HG02623 (cell line): ENCODE results near the gene UGCG.
A peak's percentile ranks its signal among the peaks of the same experiment; 100 is the strongest.
"Not testable (repeated sequence)": the region's sequence is repeated elsewhere in the genome, so short reads cannot be mapped to it uniquely, and the experiment has no call there.

Experiments
- ATAC-seq: cut with Tn5 transposase; IDR thresholded peaks from one replicate; pipeline ENCODE4 v1.9.1; 2021; ENCODE audit warnings: moderate library complexity; ENCODE audit not compliant: unreplicated experiment

UGCG gene

DNA sequence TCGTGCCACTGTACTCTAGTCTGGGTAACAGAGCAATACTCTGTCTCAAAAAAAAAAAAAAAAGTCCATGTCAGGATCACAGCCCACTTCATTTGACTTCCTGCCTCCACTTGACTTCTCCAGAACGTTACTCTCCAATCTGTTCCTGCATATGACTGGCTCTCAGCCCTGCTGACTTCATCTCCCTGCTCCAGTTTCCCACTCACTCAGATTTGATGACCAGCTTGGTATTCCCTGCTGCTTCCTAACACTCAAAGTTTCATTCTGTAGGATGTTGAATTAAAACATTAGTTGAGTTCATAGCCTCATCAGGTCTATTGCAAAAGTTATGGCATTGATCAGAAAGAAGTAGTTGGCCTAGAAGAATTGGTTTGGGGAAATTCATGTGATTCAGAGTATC lies 52.3 kb downstream of the UGCG start:
- no peak for ATAC-seq

DNA sequence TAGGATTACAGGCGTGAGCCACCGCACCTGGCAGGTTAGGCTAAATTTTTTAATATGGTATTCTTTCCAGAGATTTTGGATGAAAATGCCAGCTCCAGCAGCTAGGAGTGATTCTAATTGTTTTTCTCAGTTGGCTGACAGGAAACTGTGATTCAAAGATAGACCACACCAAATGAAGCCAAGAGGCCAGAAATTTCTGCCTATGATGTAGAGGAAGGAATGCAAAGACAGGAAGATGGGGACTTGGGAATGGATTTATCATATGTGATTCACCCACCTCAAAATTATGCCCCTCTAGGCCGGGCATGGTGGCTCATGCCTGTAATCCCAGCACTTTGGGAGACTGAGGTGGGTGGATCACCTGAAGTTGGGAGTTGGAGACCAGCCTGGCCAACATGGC lies 53.3 kb downstream of the UGCG start:
- no peak for ATAC-seq

DNA sequence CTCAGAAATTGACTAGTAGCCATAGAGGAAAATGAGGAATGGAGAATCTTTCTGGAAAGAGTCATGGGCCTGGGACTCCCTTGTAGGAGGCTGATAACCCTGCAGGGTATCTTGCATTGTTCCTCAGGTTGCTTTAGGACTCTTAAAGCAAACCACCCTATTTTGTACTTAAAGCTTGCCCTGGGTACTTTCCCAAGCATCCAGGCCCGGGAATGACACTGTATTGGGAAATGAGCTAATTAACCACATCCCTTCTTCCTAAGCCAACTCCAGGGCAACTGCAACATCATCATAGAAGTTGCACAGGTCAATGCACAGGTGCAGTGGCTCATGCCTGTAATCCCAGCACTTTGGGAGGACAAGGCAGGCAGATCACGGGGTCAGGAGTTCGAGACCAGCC lies 55.9 kb downstream of the UGCG start:
- ATAC-seq = no peak

DNA sequence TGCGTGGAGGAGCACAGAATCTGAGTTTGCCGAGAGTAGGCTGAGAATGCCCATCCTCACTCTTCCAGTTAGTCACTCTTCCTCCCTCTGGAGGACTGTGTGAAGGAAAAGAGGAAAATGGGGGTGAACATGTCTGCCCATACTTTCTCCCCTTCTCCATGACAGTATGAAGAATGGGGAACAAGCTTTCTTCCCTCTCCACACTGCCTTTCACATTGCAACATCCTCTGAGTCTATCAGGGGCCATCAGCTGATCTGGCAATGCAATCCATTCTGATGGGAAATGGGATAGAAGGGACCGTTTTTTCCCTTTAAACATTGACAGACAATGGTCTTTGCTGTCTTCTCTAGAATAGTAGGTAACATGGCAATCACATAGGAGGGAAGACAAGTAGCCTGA lies 56.8 kb downstream of the UGCG start:
- ATAC-seq = no peak

DNA sequence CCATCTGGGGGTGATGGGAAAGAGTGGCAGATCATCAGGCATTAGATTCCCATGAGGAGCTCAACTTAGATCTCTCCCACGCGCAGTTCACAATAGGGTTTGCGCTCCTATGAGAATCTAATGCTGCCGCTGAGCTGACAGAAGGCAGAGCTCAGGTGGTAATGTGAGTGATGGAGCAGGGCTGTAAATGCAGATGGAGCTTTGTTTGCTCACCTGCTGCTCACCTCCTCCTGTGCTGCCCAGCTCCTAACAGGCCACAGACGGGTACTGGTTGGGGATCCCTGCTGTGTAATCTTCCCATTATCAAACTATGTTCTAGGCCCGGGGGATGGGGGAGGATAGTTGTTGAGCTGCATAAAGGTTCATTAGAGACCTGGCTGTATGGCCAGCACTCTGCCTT lies 58.4 kb downstream of the UGCG start:
- ATAC-seq = no peak

DNA sequence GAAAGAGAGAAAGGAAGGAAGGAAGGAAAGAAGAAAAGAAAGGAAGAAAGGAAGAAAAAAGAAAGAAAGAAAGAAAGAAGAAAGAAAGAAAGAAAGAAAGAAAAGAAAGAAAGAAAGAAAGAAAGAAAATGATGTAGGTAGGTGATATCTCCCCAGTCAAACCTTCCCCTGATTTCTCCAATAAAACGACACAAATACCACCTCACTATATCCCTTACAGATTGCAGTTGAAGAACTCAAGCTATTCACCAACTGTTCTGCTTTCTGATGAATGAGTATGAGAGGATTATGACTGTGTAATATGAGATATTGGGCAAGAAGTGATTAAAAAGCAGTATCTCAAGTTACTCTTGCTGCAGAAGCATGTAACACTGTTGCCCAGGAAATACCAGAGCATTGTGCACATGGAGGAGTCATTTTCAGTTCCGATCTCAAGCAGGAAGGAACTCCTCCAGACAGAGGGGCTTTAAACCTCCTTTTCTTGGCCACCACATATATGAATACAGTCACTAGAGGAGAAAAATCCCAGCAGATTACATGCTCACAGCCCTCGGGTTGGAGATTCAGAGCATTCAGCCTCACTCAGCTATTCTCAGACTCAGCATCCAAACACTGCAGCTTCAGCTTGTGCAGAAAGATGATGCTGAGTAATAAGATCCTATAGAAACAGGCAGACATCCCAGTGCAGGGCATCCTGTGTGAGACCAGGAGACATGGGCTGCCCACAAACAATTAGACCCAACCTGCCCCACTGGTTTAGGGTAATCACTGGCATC lies 61.4 kb downstream of the UGCG start:
- ATAC-seq = no peak

DNA sequence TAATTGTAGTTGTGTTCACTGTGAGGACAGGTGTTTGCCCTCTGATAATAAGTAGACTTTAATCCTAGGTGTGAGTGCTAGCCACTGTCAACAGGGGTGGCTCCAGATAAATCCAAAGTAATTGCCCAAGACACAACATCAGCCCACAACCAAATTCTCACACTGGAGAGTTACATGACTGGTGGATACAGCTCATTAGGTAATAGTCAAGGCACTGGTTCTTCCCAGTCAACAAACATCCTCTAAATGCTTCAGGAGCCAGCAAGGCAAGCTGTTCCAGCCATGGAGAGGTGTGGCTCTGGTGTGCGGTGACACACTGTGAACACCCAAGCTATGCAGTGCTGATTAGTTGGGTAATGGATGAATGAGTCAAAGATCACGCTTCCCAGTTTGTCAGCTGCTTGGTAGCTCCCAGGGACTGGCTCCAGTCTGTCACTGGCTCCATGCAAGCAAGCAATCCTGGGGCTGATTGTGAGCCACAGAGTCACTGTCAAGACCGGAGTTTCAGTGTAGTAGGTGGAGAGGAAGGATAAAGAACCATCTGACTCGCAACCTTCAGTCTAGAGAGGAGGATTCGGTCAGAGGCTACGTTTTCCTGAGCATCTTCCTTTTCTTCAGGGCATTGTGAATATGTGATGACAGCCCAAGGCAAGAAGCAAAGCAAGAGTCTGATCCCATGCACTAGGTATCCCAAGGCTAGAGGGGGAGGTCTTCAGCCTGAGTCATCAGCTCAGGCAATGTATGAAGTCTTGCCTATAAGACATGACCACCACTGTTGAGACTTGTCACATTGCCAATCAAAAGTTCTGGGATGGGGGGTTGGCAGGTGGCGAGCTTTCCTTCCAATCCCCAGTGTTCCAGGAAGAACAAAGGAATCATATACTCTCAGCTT lies 63.1 kb downstream of the UGCG start:
- ATAC-seq = no peak

DNA sequence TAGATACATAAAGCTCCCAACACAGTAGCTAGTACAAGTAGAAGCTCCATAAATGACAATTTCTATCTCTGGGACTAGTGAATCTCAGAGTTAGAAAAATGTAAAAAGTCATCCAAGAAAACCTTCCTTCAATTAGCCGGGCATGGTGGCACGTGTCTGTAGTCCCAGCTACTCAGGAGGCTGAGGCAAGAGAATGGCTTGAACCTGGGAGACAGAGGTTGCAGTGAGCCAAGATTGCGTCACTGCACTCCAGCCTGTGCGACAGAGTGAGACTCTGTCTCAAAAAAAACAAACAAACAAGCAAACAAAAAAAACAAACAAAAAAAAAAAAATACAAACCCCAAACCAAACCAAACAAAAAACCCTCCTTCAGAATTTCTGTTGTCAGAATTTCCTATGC lies 63.9 kb downstream of the UGCG start:
- not testable (repeated sequence) for ATAC-seq

DNA sequence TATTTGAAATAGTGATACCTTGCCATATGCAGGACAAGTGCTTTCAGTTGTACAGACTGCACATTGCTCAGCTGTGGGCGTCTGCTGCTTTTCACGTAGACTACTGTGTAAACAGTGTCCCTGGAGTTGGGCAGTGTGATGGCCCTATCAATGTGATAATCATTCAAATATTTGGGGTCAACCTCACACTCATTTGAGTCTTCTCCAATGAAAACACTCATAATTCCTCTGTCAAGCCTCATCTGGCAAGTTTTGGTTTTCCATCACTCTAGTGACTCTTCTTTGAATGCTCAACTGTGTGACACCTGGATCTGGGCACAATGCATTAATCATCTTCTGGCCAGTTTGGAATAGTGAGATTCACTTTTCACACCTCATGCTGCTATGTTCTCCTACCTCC lies 64.4 kb downstream of the UGCG start:
- no peak for ATAC-seq

DNA sequence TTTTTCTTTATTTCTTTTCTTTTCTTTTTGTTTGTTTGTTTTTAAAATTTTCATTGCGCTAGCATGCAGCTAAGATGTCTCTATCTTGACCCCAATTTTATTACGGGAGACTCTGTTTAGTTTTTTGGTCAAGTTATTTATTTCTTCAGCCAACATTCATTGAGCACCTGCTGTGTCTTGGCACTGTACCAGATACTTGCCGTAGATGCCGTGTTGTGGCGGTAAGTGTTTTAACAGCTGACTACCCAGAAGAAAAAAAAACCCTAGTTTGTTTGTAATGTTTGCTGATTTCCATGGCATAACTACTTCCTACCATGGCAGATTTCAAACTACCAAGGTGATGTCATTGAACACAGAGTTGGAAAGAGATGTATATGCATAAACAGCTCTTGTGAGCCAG lies 65.0 kb downstream of the UGCG start:
- ATAC-seq = no peak

DNA sequence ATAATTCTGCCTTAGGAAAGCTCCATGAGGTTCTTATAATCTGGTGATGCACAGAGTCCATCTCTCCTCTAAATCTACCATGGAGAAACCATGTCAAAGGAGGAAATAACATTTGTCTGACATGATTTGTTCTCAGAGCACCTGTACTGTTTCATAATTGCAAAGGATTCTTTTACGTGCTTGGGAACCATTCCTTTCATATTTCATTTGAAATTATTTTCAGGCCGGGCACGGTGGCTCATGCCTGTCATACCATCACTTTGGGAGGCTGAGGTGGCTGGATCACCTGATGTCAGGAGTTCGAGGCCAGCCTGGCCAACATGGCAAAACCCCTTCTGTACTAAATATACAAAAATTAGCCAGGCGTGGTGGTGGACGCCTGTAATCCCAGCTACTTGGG lies 65.4 kb downstream of the UGCG start:
- ATAC-seq = no peak

DNA sequence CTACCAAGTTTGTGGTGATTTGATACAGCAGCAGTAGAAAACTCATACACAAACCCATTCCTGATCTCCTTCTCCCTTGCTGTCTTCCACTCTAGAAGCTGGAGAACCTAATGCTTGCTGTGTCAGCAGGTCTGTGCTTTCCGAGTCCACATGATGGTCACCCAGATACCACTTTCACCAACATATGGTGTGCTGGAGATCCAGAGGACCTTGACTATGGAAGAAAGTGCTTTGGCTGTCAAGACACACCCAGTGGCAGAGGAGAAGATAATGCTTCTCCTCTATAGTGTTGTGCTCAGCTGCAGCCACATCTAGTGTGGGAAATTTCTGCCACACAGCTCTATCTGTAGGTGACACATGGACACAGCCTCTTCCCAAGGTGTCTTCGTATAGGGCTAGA lies 67.4 kb downstream of the UGCG start:
- ATAC-seq = no peak

DNA sequence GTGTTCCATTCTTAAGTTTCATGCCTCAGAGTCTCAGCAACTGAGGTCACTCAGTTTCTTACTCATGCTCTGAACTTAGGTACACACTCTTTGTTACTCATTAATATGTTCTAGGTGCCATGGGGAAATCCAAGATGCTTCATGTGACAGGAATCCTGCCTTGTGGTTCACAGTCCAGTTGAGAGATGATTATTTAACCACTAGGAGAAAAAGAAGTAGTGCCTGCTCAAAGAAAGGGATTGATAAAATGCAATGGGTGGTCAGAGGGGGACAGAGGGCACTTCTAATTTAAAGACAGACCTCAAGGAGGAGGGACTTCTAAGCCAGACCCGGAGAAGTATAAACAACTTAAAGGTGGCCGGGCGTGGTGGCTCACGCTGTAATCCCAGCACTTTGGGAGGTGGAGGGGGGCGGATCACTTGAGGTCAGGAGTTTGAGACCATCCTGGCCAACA lies 69.0 kb downstream of the UGCG start:
- ATAC-seq = peak; percentile 71

DNA sequence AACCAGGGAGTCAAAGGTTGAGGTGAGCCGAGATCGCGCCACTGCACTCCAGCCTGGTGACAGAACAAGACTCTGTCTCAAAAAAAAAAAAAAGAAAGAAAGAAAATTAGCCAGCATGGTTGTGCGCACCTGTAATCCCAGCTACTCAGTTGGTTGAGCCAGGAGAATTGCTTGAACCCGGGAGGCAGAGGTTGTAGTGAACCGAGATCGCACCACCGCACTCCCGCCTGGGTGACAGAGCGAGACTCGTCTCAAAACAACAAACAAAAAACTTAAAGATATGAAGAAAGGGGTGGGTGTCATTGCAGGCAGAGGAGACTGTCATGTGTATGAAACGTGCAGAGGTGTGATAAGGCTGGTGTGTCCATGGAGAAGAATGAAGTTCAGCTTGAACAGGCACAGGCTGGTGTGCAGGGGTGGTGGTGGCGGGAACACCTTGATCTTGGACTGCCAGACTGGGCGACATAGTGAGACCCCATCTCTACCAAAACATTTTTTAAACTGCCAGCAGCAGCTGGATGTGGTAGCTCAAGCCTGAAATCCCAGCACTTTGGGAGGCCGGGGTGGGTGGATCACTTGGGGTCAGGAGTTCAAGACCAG lies 69.6 kb downstream of the UGCG start:
- ATAC-seq = no peak

DNA sequence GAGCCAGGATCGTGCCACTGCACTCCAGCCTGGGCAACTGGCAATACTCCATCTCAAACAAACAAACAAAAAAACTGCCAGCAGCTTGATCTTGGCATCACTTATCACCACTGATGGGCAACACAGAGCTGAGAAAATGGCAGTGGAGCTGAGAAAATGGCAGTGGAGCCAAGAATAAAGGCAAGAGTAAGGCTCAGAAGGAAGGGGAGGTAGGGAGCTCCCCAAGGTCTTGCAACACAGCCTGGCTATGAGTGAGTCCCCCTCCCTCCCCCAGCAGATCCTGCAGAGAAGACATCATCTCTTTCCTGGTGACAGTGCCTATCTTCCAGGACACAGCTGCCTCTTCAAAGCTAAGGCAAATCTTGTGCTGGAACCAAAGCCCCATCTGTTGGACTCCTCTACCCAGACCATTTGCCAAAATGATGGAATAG lies 70.3 kb downstream of the UGCG start:
- no peak for ATAC-seq

DNA sequence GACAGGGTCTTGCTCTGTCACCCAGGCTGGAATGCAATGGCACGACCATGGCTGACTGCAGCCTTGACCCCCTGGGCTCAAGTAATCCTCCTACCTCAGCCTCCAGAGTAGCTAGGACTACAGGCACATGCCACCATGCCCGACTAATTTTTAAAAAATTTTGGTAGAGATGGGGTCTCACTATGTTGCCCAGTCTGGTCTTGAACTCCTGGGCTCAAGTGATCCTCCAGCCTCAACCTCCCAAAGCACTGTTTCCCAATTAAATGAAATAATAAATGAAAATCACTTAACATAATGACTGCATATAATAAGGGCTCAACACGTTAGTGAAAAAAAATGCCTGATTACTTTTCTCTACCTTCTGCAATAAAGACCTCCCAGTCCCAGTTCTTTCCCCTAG lies 71.0 kb downstream of the UGCG start:
- ATAC-seq = no peak

DNA sequence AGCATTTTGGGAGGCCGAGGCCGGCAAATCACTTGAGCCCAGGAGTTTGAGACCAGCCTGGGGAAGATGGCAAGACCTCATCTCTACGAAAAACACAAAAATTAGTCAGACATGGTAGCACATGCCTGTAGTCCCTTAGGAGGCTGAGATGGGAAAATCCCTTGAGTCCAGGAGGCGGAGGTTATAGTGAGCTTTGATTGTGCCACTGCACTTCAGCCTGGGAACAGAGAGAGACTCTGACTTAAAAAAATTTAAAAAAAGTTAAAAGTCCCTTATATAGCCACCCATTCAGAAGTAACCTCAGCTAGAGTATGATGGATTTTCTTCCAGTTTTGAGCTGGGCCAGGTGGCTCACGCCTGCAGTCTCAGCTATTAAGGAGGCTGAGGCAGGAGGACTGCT lies 72.4 kb downstream of the UGCG start:
- ATAC-seq = no peak

DNA sequence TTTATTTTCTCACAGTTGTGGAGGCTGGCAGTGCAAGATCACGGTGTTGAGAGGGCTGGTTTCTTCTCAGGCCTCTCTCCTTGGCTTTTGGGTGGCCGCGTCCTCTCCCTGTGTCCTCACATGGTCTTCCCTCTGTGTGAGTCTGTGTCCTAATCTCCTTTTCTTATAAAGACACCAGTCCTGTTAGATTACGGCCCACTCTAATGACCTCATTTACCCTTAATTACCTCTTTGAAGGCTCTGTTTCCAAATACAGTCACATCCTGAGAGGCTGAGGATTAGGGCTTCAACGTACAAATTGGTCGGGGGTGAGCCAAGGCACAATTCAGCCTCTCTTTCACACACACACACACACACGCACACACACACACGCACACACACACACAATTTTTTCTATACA lies 73.0 kb downstream of the UGCG start:
- no peak for ATAC-seq

DNA sequence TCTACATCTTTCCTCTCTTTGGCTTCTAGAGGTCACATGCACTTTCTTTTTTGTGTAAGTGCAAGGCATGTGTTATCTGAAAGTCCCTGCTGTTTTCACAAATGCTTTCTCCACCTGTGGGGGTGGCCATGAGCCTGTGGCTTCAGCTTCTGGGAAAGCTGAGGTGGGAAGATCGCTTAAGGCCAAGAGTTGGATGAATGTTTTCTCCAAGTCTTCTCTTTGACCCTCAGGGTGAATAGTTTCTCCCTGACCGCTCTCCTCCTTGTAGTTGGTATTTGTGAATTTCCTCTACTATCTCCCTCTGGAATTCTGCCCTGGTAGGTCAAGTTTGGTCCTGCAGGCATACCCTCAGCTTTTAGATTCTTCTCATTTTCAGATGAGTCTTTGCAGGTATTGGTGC lies 74.2 kb downstream of the UGCG start:
- ATAC-seq = no peak

DNA sequence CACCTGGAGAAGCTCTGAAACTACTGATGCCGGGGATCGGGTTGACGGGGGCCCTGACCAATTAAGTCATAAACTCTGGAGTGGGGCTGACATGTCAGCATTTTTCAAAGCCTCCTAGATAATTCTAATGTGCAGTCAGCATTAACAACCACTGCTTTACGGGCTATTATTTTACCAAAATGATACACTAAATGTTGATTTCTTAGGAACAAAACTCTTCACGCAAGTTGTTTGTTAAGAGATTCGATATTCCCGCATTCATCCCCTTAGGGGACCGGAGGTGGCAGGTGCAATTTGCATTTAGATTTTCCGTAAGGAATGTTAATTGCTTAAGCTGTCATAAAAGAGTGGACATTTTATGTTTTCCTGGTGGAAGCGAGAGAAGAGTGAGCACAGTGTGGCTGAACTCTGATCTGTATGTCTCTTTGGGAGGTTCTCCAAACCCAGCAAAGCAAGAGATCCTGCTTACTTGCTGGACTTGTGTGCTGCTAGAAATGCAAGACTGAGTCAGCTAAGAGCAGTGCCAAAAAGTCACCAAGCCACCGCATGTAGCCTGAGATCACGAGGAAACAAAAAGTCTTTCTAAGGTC lies 77.6 kb downstream of the UGCG start:
- no peak for ATAC-seq

DNA sequence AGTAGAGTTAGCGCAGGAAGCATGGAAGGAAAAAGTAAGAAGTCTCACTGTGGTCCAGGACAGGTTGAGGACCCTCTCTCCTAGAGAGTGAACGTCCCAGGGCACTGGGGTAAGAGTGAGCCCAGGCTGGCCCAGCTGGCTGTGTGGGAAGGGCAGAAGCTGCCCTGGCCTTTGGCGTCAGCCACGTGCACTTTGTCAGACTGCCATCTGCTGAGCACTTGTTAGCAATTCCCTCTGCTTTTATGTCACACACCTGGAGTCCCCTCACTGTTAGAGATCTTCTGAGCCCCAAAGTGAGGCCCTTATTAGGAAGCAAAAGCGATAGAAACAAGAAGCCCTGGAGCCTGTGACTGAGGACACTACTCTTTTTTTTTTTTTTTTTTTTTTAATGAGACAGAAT lies 79.1 kb downstream of the UGCG start:
- ATAC-seq = no peak
